Cardiac septum (tissue), 1 donor: ENCODE results near the gene PMVK. TPM values are rescaled to one million over a fixed set of nuclear protein-coding genes. Genes with fewer than 3 reads are reported as not detected.

Experiments
- DNase-seq: peaks from one replicate; pipeline ENCODE4 v3.0.0-alpha.2; 2020; ENCODE audit warnings: low spot score
- intact Hi-C: fragments of 100-400 bp; cut with DNase I; formaldehyde crosslinking; loops from one replicate; pipeline ENCODE4 v1.14.0; 2022
- microRNA-seq: library from miRNA; unstranded; fragments of <30 nt; microRNA quantifications from one replicate; pipeline ENCODE4 v1.2.0, GENCODE V29; 2020
- total RNA-seq: library from RNA; stranded (reverse); fragmentation: NEBNext Ultra II Directional; extraction: Animal tissue kit (Norgen Biotek cat#: 25700); gene quantifications from one replicate; pipeline ENCODE4 v1.2.1, GENCODE V29; 2021
- donor health status: DM: no; HTN: no; CAD: no.

Gene PMVK
- total RNA-seq, 1 donor from 2014 or later: 30.9 TPM

GRCh38 chr1:154891452-154891851, 45.1 kb downstream of the PMVK start:
- intact Hi-C loops: no loop called here
- no peak for DNase-seq

DNA sequence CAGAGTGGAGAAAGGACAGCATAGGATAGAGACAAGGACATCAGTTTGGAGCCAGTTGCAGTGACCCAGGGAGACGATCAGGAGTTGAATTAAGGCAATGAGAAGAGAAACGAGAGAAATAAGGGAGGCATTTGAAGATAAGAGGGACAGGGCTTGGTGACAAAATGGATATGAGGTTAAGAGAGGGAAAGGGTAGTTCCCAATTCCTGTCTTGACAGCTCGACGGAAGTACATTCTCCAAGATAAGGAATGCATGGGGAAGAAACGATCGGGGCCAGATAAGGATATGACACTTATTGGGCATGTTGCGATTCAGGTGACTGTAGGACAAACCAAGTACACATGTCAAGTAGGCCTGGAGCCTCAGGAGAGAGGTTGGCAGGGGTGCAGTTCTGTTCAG, 47.8 kb downstream of the PMVK start:
- peak; percentile 7 for DNase-seq

DNA sequence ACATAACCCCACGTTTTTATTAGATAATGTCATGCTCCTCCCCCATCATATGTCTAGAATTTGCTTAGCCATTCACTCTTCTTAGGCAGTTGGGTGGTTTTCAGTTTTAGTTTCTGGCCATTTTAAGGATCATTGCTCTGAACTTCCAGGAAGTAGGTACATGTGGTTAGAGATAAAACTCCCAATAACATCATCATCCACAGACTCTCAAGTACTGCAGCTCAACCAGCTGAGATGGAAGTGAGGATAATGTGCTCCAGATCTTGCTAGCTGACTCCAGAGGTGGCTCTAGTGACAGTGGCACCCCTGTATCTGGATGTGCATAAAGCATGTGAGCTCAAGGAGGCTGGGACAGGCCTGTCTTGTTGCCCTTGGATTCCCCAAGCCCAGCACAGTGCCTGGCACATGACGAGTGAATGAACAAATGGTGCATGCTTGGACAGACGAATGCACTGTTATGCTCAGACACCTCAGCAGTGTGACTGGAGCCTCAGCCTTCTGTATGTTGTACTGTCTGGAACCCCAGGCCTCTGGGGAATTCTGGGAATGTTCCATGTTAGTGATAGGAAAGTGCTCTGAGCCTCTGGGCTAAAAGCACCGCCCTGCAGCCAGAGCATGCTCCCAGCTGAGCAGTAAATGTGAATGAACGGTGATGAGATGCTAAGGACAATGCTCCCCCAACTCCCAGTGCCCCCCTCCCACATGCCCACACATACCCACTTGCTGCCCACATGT, 50.1 kb downstream of the PMVK start:
- intact Hi-C loops: no loop called here
- peak; percentile 60 for DNase-seq

More for the DNA sequence above, 47.8 kb downstream of the PMVK start:
- intact Hi-C loops: no loop called here

GRCh38 chr1:154884869-154885701, 51.4 kb downstream of the PMVK start:
- peak; percentile 17 for DNase-seq
- intact Hi-C loops: no loop called here

DNA sequence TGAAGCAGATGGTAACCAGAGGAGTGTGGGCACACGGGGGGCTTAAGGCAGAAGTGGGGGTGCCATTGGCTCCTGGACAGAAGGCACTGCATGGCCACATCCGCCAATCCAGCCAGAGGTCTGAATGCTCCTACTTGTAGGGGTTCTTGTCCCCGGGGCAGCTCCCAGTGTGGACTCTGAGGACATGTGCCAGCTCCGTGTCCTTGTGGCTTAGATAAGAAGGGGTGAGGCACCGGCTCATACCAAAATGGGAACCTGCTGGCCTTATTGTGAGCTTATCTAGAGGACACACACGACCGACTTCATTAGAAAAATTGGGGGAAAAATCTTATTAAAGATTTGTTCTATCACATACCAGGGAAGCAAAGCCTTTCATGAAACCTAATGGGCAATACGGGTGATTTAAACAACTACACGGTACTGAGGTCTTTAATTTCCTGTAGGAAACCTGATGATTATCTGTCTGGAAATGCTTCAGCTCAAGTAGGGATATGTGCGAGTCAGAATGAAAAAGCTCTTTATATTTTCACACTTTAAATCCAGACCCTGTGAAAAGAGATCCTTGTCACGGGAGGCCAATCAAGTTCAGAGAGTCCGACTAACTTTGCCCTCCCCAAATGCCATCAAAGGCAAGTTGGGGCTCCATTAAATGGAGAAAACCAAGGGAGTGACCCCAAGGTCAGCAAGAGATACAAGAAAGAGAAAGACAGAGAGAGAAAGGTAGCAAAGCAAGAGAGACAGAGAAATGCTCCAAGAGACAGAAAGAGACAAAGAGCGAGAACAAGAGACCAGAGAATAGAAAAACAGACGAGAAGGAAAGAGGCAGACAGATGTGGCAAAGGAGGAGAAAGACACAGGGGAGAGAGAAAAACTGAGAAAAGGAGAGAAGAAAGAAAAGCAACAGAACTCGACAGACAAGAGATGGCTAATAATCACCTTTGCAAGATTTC, 52.3 kb downstream of the PMVK start:
- intact Hi-C loops: no loop called here

DNA sequence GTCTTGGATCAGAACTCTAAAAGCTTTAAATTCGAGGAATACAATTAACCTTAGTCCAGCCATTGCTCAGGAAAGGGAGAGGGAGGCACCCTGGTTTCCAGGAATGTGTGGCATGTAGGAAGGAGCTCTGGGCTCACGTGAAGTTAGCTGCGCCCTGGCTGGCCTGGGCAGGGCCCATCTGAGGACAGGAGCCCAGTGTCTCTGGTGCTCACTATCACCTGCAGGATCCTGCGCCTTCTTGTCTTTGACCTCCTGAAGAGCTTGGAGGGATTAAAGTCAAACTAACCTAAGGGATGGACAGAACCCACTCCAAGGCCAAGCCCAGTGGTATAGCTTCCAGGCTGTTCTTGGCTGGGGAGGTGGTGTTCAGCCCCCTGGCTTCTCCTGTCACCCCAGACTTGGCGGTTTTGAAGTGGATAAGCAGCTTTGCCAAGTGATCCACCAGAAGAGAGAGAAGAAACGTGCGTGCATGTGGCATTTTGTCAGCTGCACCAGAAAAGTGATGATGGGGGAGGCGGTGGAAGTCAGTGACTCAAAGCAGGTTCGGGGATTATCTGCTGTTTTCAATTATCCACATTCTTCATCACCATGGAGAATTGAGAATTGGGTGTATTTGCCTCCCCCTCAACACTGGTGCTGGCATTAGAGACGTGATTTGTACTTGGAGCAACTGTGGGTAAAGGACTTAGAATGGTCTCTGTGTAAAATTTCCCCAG, 54.5 kb downstream of the PMVK start:
- intact Hi-C loops: no loop called here

More for the DNA sequence above, 52.3 kb downstream of the PMVK start:
- peak; percentile 70 for DNase-seq

DNA sequence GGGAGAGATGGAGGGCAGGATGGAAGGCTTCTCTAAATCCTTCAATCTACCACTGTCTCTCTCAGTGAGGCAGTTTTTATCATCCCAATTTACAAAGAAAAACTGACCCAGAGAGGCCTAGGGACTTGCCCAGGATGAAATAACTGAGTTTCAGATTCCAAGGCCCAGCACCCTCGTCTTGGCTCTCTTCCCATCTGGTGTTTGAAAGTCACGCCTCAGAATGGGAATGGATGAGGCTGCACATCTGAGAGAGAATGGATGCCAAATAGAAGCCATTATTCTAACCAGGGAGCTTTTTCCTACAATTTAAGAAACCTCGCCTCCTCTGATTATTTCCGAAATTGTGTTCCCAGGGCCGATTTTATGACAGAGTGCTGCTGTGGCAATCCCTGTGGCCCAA, 55.8 kb downstream of the PMVK start:
- no peak for DNase-seq
- intact Hi-C loops: no loop called here

More for the DNA sequence above, 54.5 kb downstream of the PMVK start:
- DNase-seq: peak; percentile 39

DNA sequence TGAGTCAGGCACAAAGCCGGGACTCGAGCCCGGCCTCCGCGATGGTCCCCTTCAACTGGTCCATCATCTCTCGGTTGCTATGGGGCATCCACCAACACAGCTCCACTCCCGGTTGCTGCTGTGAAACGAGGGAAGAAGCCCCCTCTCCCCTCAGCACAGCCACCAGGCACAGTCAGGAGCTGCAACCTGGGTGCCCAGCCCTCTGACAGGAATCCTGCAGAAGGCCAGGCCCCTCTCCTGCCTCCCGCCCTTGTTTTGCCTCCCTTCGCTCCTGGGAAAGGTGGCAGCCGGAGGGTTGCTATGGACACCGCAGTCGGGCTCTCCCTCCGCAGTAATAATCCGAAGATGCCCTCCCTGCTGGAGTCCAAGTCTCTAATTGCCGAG, 57.5 kb downstream of the PMVK start:
- intact Hi-C loops: loop anchor here (10.0 kb wide), 1 partner anchor 394 kb away; no protein-coding TSS in a partner anchor
- DNase-seq: no peak

DNA sequence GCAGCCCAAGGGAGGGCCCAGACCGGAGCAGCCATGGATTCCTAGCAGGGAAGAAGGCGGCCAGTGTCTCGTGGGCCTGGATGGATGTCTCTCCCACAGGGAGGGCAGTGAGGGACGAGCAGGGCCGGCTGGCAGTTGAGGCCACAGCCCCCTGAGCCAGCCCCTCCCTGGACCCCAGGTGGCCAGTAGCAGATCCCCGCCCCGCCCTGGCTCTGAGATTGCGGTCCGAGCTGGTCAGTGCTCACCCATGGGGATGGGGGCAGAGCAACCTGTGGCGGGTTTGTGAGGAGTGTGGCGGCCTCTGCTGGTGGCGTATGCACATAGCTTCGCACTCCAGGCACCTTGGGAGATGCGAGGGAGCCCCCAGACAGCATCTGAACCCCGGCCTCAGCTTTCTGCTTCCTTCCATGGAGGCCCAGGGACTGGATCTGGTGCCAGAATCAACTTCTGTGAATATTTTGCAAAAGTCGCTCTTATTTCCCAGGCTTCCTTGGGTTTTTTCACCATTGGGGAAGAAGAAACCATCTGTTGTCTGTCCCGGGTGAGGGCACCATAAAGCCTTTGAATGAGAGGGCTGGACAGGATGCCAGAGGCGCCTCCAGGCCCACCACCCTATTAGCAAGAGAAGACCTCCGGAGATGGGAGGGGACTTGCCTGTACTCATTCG, 58.0 kb downstream of the PMVK start:
- intact Hi-C loops: loop anchor here (1.0 to 10.0 kb wide), 3 partner anchors 209 to 394 kb away; no protein-coding TSS in a partner anchor
- peak; percentile 88 for DNase-seq

DNA sequence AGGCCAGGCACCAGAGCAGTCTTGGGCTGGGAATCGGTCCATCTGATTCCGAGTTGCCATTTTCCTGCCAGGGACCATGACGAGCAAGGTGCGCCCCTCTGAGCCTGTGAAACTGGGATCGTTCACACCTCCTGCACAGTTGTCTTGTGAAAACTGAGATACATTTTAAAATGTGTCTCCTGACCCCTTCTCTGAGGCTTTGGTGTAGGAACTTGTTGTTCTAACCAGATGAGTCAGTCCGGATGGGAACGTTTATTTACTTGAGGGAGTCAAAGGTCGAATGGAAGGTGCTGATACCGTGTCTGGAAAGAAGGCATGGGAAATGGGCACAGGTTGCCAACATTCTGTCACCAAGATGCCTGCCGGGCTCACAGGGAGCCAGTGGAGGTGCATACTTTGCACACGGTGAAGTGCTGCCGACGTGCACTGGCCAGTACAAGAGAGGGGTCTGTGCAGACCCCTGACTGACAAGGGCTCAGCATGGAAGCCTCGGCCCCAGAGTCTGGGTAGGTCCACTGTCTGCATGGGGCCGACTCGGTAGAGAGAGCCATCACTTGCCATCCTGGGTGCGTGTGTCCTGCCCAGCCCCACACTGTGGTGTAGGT, 59.0 kb downstream of the PMVK start:
- no peak for DNase-seq
- intact Hi-C loops: loop anchor here (2.0 to 10.0 kb wide), 2 partner anchors 67 to 393 kb away; no protein-coding TSS in a partner anchor

DNA sequence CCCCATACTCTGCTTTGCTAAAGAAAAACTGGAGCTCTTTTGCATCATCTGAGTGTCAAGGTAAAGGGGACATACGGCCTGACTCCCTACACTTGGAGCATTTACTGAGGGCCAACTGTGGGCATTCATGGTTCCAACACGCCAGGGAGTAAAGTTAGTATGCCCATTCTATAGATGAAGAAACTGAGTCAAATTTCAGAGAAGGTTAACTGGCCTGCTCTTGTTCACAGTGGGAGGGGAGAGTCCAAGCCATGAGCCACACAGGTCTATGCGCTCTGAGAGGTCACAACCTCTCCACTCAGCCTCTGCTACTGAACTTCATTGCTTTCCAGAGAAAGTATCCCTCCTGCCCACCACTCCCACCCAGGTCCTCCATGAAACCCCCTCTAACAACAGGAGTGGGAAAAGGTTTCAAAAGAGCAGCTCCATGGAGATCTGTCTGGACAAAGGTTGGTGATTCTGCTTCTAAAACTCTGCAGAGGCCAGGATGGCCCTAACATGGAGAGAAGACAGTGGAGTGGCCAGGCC, 59.6 kb downstream of the PMVK start:
- intact Hi-C loops: loop anchor here (2.0 to 10.0 kb wide), 2 partner anchors 68 to 392 kb away; no protein-coding TSS in a partner anchor
- DNase-seq: no peak

Small RNAs within 50 kb of the gene (microRNA-seq; reads per million reads assigned to microRNA genes)
- not detected for gene MIR4258

Other genes starting within 250 kb of the PMVK start
- 2.8 TPM for gene KCNN3, start 66.4 kb downstream of the PMVK start, total RNA-seq
- gene PBXIP1, start 19.4 kb upstream of the PMVK start, total RNA-seq: 49.1 TPM
- gene PYGO2, start 25.1 kb upstream of the PMVK start, total RNA-seq: 16.9 TPM
- 70.5 TPM for gene SHC1, start 34.0 kb upstream of the PMVK start, total RNA-seq
- gene CKS1B, start 38.0 kb upstream of the PMVK start, total RNA-seq: 16.0 TPM
- gene FLAD1, start 46.6 kb upstream of the PMVK start, total RNA-seq: 22.2 TPM
- not detected for gene LENEP, start 56.9 kb upstream of the PMVK start, total RNA-seq
- 41.9 TPM for gene ZBTB7B, start 66.1 kb upstream of the PMVK start, total RNA-seq
- gene DCST2, start 97.1 kb upstream of the PMVK start, total RNA-seq: 0.51 TPM
- not detected for gene DCST1, start 97.1 kb upstream of the PMVK start, total RNA-seq
- 69.9 TPM for gene ADAM15, start 114.6 kb upstream of the PMVK start, total RNA-seq
- gene EFNA4, start 127.0 kb upstream of the PMVK start, total RNA-seq: 1.9 TPM
- 1.2 TPM for gene EFNA3, start 142.1 kb upstream of the PMVK start, total RNA-seq
- gene EFNA1, start 191.2 kb upstream of the PMVK start, total RNA-seq: 30.2 TPM
- 11.2 TPM for gene SLC50A1, start 199.1 kb upstream of the PMVK start, total RNA-seq
- 56.3 TPM for gene DPM3, start 203.8 kb upstream of the PMVK start, total RNA-seq
- gene KRTCAP2, start 236.6 kb upstream of the PMVK start, total RNA-seq: 112 TPM
- not detected for gene TRIM46, start 237.1 kb upstream of the PMVK start, total RNA-seq